GM12891 (cell line): ENCODE measurements around the gene FBXO31.

ENCODE experiments used
- PAX5 ChIP-seq: IDR thresholded peaks from 2 replicates; pipeline ENCODE4 v1.6.1; 2011; ENCODE audit warnings: low read length, moderate library complexity, mild to moderate bottlenecking; ENCODE audit not compliant: insufficient read depth, severe bottlenecking
- POLR2A ChIP-seq: IDR thresholded peaks from 2 replicates; pipeline ENCODE4 v1.6.1; 2011; ENCODE audit warnings: low read depth, low read length, control low read depth
- POLR2AphosphoS5 ChIP-seq: IDR thresholded peaks from 2 replicates; pipeline ENCODE4 v1.6.1; 2011; ENCODE audit warnings: low read depth, low read length, control low read depth

GRCh38 chr16:87330257-87330624, 53.3 kb downstream of the FBXO31 start:
- TF ChIP-seq POLR2AphosphoS5: no peak
- TF ChIP-seq PAX5: no peak
- TF ChIP-seq POLR2A: no peak
